HG03060 (cell line): ENCODE measurements around the gene RGS6.

Source experiments
- ATAC-seq: cut with Tn5 transposase; IDR thresholded peaks from one replicate; pipeline ENCODE4 v1.9.1; 2021; ENCODE audit warnings: low read depth, moderate number of reproducible peaks; ENCODE audit not compliant: unreplicated experiment

RGS6 gene

DNA sequence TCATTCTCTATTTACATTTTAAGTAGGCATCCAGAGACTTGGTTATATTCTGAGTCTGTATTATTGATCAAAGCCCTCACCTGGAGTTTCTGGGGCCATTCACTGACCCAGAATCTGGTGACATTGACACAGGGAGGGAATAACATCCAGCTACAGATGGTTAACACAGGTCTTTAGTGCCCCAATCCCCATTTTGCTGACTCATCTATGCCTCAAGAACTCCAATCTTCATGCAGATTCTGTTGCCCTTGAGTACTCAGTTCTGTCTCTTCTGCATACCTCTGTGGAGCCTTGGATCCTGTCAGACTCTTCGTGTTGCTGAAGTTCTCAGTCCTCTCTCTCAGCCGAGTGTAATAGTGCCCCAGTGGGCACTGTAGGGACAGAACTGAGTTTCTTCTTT, 208.9 kb downstream of the RGS6 start:
- ATAC-seq, result no peak

DNA sequence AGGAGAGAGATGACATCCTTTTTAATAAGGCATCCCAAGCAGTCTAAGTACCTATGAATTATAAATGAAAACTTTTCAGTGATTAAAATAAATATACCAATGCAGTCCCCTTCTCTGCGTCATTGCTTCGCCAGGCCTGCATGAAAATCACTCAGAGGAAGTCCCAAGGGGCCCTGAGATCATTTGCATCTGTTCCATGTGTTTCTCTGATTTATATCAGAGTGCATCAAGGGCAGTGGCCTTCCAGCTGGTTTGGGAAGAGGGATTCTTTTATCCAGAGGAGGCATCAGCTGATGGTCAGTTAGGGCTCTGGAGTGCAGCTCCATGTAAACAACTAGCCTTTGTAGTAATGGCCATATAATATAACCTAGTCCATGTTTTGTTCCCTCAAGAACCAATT, 210.1 kb downstream of the RGS6 start:
- ATAC-seq, result no peak

GRCh38 chr14:72146241-72146640, 214.0 kb downstream of the RGS6 start:
- no peak for ATAC-seq

DNA sequence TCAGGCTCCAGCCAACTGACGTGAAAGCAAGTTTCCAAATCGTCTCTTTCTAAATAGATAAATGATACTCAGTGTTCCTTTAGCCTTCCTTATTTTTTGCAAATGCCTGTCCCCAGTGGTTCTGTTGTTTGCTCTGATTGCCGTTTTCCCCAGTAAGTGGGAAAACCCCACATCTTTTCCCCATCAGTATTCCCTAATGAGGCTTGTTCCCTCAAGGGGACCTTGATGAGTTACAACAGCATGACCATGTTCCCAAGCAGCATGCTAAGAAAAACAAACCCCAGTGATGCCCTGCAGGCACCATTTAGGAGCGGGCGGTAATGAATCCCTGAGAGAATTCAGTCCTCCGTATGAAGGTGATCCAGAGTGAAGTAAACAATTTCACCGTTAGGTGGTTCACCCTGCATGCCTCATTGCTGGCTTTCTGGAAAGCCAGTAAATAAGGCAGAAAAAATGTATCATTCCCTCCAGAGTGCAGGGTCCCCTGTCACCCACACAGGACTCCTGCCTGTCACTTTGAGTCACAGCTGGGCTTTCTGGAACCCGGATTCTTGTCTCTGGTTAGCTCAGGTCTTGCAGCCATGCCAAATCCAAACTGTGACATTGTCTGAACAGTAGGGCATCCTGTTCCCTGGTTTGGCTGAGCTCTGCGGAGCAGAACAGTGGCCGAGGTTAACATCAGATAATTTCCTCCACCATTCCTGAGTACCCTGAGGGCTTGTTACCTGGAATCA, 222.6 kb downstream of the RGS6 start:
- ATAC-seq, result no peak

DNA sequence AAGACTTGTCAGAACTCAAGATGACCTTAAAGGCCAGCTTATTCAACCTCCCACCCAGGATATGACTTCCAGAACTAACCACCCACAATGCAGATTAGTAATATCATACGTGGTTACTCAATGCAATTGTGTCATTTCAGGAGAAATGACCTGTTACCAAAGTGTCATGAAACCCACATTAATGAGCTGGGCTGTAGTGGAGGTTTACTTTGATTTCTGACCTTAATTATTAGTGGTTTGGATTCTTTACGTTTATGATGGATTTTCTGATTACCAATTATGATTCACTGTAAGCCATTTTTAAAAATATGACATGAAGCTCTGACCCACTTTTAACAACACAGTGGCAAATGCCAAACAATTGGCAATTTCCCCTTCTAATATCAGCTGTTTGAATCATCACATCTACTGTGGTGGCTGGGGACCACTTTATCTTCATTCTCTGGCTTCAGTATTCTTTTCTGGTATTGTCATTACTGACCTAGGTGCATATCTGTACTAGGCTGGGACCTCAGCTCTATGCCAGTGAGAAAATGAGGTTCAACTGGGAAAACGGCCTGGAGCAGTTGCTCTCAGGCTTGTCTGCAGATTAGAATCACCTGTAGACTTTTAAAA, 223.3 kb downstream of the RGS6 start:
- ATAC-seq, result no peak

DNA sequence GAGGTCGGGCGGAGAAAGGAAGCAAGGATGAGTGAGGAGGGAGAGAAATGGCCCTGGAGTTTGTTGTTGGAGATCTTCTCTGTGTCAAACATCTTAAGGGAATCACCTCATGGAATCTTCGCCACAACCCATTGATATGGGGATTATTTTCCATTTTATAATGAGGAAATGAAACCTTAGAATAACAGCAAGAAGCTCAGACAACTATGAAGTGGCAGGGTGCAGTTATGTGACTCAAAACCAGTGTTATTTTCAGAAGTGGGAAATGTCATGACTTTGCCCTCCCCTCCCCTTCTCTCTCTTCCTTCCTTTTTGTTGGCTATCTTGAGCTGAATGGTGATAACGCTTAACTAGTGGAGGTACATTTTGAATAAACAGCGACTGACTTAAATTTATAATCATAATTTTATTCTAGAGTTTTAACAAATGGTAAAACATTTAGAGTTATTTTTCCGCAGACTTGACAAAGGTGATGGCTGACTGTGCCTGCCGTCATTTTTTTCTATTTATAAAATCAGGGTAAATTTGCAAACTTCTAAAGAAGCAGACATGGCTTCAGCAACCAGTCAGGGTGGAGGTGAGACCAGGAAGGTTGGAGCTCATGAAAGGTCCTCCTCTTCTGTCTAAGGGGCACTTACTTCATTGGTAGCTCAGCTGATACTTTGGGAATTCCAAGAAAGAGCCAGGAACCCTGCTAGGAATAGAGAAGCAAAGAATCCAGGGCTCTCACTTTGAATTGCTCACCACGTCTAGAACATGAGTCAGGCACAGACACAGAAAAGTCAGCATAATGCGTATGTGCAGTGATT, 232.4 kb downstream of the RGS6 start:
- no peak for ATAC-seq

DNA sequence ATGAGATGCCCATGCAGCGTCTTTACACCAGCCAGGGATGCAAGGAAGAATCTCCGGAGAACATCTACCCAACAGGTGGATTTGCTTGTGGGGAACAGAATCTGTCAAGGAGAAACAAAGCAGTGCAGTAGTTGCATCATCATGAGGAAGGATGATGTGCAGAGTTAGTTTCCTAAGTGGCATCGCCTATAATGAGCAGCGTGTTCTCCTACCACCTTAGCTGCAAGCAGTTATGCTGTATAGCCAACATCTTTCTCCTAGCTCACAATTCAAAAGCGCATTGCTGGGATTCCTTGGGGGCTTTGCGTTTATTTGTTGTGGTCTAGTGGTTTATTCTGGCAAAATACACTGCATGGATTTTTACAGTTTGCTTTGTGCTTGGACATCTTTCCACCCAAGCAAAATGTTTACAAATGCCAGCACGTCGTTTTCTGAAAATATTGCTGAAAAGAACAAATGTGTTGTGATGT, 233.0 kb downstream of the RGS6 start:
- ATAC-seq, result no peak

GRCh38 chr14:72169521-72169920, 237.3 kb downstream of the RGS6 start:
- no peak for ATAC-seq

GRCh38 chr14:72172049-72172448, 239.8 kb downstream of the RGS6 start:
- ATAC-seq, result no peak

DNA sequence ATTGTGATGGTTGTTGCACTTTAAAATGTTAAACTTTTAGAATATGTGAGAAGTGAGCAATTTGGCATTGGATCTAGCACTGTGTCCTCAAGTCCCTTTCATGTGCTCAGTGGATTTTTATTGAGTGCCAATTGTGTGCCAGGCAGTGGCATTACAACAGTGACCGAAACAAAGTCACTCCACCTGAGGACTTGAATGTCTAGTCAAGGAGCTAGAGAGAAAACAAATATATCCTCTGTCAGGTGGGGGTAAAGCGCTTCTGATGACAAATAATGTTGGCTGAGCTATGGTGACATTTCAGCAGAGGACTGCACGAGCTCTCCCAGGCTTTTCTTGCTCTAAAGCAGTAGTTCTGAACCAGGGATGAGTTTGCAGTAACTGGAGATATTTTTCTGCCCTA, 240.4 kb downstream of the RGS6 start:
- no peak for ATAC-seq

DNA sequence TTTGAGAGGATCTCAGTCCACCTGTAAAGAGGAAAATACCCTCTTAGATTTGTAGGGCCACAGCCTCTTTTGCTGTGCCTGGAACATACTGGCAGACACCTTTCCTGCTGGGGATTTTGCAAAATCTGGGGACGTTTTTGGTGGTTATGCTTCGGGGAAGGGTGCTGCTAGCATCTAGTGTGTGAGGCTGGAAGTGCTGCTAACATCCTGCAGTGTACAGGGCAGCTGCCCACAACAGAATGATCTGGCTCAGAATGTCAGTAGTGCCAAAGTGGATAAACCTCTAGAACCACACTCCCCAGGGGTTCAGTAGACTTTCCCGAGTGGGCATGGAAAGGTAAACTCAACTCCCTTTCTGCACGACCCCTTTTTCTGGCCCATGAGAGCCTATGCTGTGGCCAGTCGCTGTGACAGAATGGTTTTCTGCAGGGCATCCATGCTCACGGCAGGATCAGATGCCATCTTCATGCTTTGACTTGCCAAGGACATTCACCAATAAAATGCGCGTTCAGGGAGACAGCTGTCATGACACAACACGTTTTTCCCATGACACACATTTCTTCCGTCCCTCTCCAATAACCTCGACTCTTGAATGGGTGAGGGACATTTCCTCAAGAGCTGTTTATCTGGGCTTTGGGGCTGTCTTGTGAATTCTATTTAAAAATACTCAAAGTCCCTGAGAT, 240.9 kb downstream of the RGS6 start:
- no peak for ATAC-seq

DNA sequence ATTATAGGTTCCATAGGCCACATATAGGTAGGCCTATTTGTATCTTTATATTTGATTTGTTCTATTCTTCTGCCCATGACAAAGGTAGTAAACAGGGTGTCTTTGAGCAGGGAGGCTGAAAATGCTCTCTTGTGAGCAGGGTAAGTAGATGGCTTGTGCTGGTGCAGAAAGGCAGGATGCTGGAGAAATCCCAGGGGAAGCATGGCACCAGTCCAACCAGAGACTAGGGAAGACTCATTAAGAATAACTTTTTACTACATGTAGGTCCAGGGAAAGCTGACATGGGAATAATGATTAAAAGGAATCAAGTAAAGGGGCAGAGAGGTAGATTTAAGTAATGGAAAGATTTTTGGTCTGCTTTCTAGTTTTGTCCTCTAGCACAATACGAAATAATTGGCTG, 245.0 kb downstream of the RGS6 start:
- no peak for ATAC-seq

- ATAC-seq, result no peak
Observed at GRCh38 chr14:72178517-72178916, 246.3 kb downstream of the RGS6 start.

DNA sequence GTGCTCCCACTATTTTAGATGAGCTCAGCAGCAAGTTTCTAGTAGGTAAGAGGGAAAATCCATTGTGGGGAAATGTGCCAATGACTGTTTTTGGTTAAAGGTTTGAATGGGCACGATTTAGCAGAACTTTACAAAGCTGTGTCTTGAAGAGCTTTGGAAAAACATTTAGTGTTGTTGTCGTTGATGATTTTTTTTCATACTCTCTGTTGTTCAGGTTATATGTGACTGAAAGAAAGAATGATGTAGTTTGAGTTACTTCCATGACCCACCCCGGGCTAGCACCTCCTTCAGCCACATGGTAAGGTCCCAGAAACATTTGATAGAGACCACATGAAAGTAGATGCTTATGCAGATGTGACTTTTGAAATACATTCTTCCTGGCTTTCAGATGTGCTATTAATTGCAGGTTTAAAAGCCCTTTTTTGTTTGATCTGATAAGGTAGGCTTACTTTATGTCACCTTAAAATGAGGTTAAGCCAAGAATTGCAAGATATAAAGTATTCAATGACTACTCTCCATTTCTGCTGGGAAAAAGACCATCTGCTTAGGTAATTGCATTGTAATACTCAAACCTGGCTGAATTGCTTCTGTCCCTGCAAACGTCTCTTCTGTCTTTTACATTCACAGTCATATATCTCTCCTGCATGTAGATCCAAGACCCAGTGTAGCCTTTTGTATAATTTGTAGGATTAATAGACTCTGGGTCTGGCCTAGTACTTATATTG, 250.6 kb downstream of the RGS6 start:
- ATAC-seq, result no peak

GRCh38 chr14:72183631-72184030, 251.4 kb downstream of the RGS6 start:
- no peak for ATAC-seq

- no peak for ATAC-seq
Observed at GRCh38 chr14:72186523-72186922, 254.3 kb downstream of the RGS6 start.

DNA sequence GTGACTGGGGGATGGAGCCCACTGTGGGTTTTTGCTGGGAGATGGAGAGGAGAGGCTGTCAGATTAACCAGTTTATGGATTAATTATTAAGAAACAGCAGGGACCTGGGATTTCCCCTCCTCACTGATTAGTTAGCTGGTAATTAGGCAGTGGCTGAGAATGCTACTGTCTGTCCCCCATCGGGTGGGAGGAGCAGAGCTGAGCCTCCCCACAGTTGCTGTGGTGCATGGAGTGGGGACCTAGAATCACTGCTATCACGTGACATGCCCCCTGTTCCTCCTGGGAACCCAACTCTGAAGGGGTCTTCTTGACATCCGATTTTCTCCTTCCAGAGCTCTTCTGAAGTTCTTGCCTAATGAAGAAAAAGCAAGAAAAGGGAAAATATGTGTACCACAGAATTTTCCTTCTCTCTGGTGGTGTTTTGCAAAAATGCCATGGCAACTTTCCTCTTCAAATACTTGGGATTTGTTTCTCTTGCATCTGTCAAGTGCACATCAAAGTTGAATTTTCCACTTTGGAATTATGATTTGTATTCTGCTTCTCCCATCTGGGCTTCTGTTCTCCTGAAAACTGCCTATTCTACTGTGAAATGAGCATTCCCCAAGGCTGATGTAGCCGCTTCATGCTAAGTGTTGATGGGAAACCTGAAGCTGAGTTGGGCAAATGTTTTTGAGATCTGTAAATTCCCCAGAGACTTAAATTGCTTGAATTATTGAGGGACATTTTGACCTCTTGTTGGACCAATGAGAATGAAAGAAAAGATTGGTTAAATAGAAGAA, 264.2 kb downstream of the RGS6 start:
- no peak for ATAC-seq

DNA sequence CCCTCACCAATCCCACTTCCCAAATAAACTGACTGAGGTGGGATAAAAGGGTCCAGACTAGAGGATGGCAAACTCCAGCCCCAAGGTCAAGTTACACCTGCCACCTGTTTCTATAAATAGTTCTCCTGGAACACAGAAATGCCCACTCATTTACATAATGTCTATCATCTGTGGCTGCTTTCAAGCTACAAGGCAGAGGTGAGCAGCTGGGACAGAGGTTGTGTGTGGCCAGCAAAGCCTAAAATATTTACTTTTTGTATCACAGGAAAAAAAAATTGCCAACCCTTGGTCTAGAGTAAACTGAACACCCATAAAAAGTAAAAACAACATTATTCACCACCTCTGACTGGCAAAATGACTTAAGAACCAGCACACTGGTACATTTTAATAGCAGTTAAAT, 269.4 kb downstream of the RGS6 start:
- ATAC-seq, result no peak

DNA sequence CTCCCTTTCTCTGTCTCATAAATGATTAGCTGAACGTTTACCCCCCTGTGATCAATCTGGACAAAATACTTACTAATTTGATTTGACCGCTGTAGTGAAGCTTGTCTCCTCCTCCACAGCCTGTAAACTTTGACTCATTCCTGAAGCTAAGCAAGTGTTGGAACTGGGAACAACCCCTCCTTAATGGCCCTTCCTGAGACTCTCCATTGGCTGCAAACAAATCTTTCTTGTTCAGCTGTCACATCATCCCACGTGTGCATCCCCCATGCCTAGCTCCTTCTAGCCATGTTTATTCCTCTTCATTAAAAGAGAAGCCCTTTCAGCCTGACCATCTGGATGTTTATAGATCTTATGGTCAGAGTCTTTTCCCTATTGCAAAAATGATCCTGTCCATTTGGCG, 281.2 kb downstream of the RGS6 start:
- no peak for ATAC-seq

DNA sequence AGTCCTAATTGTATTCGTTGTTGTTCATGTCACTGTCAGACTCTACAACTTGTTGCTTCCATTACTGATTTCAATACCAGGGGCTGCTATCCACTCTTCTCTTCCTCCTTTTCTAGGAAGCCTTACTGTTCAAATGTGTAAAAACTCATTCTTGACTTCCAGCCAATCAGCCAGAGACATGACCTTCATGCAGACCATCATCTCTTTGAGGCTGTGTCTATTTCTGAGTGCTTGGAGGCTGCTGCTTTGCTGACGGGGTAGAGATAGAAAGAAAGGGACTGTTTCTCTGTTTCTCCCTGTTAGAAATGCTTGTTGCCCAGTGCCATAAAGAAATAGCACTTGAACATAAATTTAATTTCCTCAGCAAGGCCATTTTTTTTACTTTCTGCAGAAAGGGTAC, 282.9 kb downstream of the RGS6 start:
- ATAC-seq, result no peak
